ENCODE results near the gene ZNF37A. TPM values are rescaled to one million over a fixed set of nuclear protein-coding genes. Genes with fewer than 3 reads are reported as not detected.

ZNF37A gene
- total and polyA plus RNA-seq, 2 experiments from 2014 or later, result 10.9 to 11.5 TPM

DNA sequence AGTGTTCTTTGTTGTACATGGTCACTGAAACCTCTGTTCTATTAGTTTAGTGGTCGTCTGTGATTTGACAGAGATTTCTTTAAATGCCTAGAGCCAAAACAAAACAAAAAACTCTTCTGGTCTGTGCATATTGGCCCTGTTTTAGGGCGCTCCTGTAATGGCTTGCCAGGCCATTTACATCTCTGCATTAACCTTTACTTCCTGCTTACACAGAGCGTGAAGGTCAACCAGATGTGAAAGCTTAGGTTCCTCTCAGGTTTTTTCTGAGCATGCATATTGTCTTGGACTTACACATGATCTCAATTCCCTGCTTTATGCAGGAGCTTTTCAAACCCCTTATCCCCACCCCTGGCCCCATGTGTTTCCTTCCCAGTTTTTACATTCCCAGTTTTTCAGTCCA, 9.6 kb downstream of the ZNF37A start:
- Histone ChIP-seq H3K27me3 (replicated peaks; ENCODE audit: insufficient read depth) (no peaks in the 10 kb centered on the region), H3K4me1 (ENCODE audit: insufficient read depth) (no peaks in the 10 kb centered on the region), H3K4me3 (no peak overlapping the region), H3K79me2 (ENCODE audit: insufficient read depth) (peaks cover 12% of the 10 kb centered on the region; the same call in 1 of the 2 replicates), H3K4me2 (ENCODE audit: unreplicated experiment) (no peak overlapping the region), H3K9me2 (ENCODE audit: insufficient read depth) (no peaks in the 10 kb centered on the region), H3K27ac (no peak overlapping the region), H3F3A (ENCODE audit: insufficient read depth) (no peaks in the 10 kb centered on the region), H2AFZ (no peak overlapping the region), H3K36me3 (ENCODE audit: low read depth) (peaks cover 43% of the 10 kb centered on the region), H3K9me3 (ENCODE audit: low read depth) (peaks cover 6% of the 10 kb centered on the region), H4K20me1 (ENCODE audit: insufficient read depth) (no peaks in the 10 kb centered on the region), H3K9ac (no peak overlapping the region)
- DNase-seq, result no peak
- no peak for TF ChIP-seq EZH2phosphoT487 (IDR thresholded peaks at IDR 0.05; ENCODE audit: insufficient read depth, low read depth)
- in situ Hi-C loops (cut with MboI), result no loop called here
- 92 to 98% methylated on average over 3 of the region's 3 CpGs for WGBS, 2 experiments (ENCODE audit: low coverage in 1 of 2, low lambda C conversion rate in 2 of 2, missing lambda C conversion rate in 2 of 2)

DNA sequence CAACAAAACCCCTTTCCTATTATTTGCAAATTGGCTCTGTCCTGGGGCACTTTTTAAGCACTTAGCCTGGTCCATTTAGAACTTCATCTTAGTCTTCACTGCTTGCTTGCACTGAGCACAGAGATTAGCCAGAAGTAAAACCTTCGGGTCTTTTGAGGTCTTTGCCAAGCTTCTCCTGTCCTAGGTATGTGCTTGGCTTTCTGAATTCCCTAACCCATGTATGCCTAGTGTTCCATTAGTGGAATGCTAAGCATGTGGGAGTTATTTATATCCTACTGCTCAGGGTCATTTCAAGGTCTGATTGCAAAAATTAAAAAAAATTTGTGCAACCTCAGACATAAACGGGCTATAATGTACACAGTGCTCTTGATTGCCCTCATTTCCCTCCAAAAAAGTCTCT, 18.0 kb downstream of the ZNF37A start:
- 96 to 97% methylated on average over 2 of the region's 2 CpGs for WGBS, 2 experiments (ENCODE audit: low coverage in 1 of 2, low lambda C conversion rate in 2 of 2, missing lambda C conversion rate in 2 of 2)
- in situ Hi-C loops (cut with MboI), result no loop called here
- Histone ChIP-seq H3K36me3 (ENCODE audit: low read depth) (peaks cover 35% of the 10 kb centered on the region), H3K4me2 (ENCODE audit: unreplicated experiment) (no peak overlapping the region), H3K4me3 (no peak overlapping the region), H3K9me2 (ENCODE audit: insufficient read depth) (no peaks in the 10 kb centered on the region), H3F3A (ENCODE audit: insufficient read depth) (no peaks in the 10 kb centered on the region), H2AFZ (no peak overlapping the region), H4K20me1 (ENCODE audit: insufficient read depth) (no peaks in the 10 kb centered on the region), H3K4me1 (ENCODE audit: insufficient read depth) (no peaks in the 10 kb centered on the region), H3K9me3 (ENCODE audit: low read depth) (no peaks in the 10 kb centered on the region), H3K27ac (no peak overlapping the region), H3K79me2 (ENCODE audit: insufficient read depth) (no peaks in the 10 kb centered on the region), H3K9ac (no peak overlapping the region), H3K27me3 (replicated peaks; ENCODE audit: insufficient read depth) (no peaks in the 10 kb centered on the region)
- no peak for TF ChIP-seq EZH2phosphoT487 (IDR thresholded peaks at IDR 0.05; ENCODE audit: insufficient read depth, low read depth)
- no peak for TF ChIP-seq EZH2 (IDR thresholded peaks at IDR 0.05; ENCODE audit: insufficient read depth, poor library complexity, severe bottlenecking)
- DNase-seq, result no peak

DNA sequence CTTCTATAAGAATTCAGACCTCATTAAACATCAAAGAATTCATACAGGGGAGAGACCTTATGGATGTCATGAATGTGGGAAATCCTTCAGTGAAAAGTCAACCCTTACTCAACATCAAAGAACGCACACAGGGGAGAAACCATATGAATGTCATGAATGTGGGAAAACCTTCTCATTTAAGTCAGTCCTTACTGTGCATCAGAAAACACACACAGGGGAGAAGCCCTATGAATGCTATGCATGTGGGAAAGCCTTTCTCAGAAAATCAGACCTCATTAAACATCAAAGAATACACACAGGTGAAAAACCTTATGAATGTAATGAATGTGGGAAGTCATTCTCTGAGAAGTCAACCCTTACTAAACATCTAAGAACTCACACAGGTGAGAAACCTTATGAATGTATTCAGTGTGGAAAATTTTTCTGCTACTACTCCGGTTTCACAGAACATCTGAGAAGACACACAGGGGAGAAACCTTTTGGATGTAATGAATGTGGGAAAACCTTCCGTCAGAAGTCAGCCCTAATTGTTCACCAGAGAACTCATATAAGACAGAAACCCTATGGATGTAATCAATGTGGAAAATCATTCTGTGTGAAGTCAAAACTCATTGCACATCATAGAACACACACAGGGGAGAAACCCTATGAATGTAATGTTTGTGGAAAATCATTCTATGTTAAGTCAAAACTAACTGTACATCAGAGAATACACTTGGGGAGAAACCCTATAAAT, 24.1 kb downstream of the ZNF37A start:
- TF ChIP-seq EZH2phosphoT487 (IDR thresholded peaks at IDR 0.05; ENCODE audit: insufficient read depth, low read depth) (no peak), EZH2 (IDR thresholded peaks at IDR 0.05; ENCODE audit: insufficient read depth, poor library complexity, severe bottlenecking) (no peak)
- H3K27me3 ChIP-seq (replicated peaks; ENCODE audit: insufficient read depth), result no peaks in the 10 kb centered on the region
- H3F3A ChIP-seq (ENCODE audit: insufficient read depth), result peaks cover 15% of the 10 kb centered on the region
- 0 out of 2 replicates have a peak overlapping the region, but pooled peaks have one; percentile 25 for H3K4me3 ChIP-seq
- H3K4me2 ChIP-seq (ENCODE audit: unreplicated experiment), result no peak overlapping the region
- no peak overlapping the region for H2AFZ ChIP-seq
- no peak overlapping the region for H3K27ac ChIP-seq
- DNase-seq, result peak; percentile 43
- H3K9me3 ChIP-seq (ENCODE audit: low read depth), result peaks cover 28% of the 10 kb centered on the region
- in situ Hi-C loops (cut with MboI), result no loop called here
- no peaks in the 10 kb centered on the region for H3K9me2 ChIP-seq (ENCODE audit: insufficient read depth)
- H3K9ac ChIP-seq, result no peak overlapping the region
- no peaks in the 10 kb centered on the region for H3K4me1 ChIP-seq (ENCODE audit: insufficient read depth)
- peaks cover 73% of the 10 kb centered on the region for H3K36me3 ChIP-seq (ENCODE audit: low read depth)
- H4K20me1 ChIP-seq (ENCODE audit: insufficient read depth), result no peaks in the 10 kb centered on the region
- no peaks in the 10 kb centered on the region for H3K79me2 ChIP-seq (ENCODE audit: insufficient read depth)
- 98 to 100% methylated on average over 3 of the region's 3 CpGs for WGBS, 2 experiments (ENCODE audit: low coverage in 1 of 2, low lambda C conversion rate in 2 of 2, missing lambda C conversion rate in 2 of 2)

DNA sequence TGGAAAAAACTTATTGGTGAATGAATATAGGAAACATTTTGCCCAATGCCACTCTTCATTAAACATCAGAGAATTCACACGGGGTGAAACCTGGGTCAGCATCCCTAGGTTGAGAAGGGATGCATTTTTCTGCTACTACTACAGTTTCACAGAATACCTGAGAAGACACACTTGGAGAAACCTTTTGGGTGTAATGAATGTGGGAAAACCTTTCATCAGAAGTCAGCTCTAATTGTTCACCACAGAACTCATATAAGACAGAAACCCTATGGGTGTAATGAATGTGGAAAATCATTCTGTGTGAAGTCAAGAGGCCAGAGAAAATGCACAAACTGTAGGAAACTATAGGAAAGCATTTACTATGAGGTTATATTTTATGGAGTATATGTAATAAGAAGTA, 24.9 kb downstream of the ZNF37A start:
- no peak for TF ChIP-seq EZH2 (IDR thresholded peaks at IDR 0.05; ENCODE audit: insufficient read depth, poor library complexity, severe bottlenecking)
- no peak for TF ChIP-seq EZH2phosphoT487 (IDR thresholded peaks at IDR 0.05; ENCODE audit: insufficient read depth, low read depth)
- Histone ChIP-seq H4K20me1 (ENCODE audit: insufficient read depth) (no peaks in the 10 kb centered on the region), H3K9ac (no peak overlapping the region), H3K4me3 (no peak overlapping the region), H3K79me2 (ENCODE audit: insufficient read depth) (no peaks in the 10 kb centered on the region), H3K4me2 (ENCODE audit: unreplicated experiment) (no peak overlapping the region), H3K27me3 (replicated peaks; ENCODE audit: insufficient read depth) (no peaks in the 10 kb centered on the region), H3K9me2 (ENCODE audit: insufficient read depth) (no peaks in the 10 kb centered on the region), H2AFZ (no peak overlapping the region), H3K9me3 (ENCODE audit: low read depth) (peaks cover 28% of the 10 kb centered on the region), H3K36me3 (ENCODE audit: low read depth) (peaks cover 67% of the 10 kb centered on the region), H3K4me1 (ENCODE audit: insufficient read depth) (no peaks in the 10 kb centered on the region), H3F3A (ENCODE audit: insufficient read depth) (peaks cover 15% of the 10 kb centered on the region), H3K27ac (no peak overlapping the region)
- in situ Hi-C loops (cut with MboI), result no loop called here
- 91 to 100% methylated on average over 1 of the region's 1 CpG for WGBS, 2 experiments (ENCODE audit: low coverage in 1 of 2, low lambda C conversion rate in 2 of 2, missing lambda C conversion rate in 2 of 2)
- DNase-seq, result no peak

All from GM23248 (cell line).